Adrenal gland (tissue), 12 donors: Measurements from ENCODE around the gene PDGFRA. TPM values are rescaled to one million over a fixed set of nuclear protein-coding genes. Genes with fewer than 3 reads are reported as not detected.
A peak's percentile ranks its signal among the peaks of the same experiment; 100 is the strongest.

Experiments
- DNase-seq, 7 donors: peaks; one replicate each; pipeline ENCODE4 v3.0.0-alpha.2; 2019 to 2020
- H3K27ac ChIP-seq, 5 donors: fragments of 200-600 bp; sonication (generic) in 4 of 5; 1 replicate in 3 of 5; 2 replicates in 2 of 5; pipeline versions ENCODE4 v1.5.1 to v1.8.0; 2016 to 2020; ENCODE audit warnings: mild to moderate bottlenecking in 1 of 5
- H3K27me3 ChIP-seq: fragments of 200-600 bp; 2 replicates; pipeline ENCODE4 v1.8.0; 2021
- H3K36me3 ChIP-seq, 2 donors: fragments of 200-600 bp; replicated peaks in 1 of 2; 1 replicate in 1 of 2; 2 replicates in 1 of 2; pipeline versions ENCODE4 v1.5.1 to v1.8.0; 2018 to 2022
- H3K4me1 ChIP-seq, 2 donors: fragments of 200-600 bp; replicated peaks in 1 of 2; 1 replicate in 1 of 2; 2 replicates in 1 of 2; pipeline versions ENCODE4 v1.5.1 to v1.8.0; 2018 to 2021
- H3K4me3 ChIP-seq, 4 donors: fragments of 200-600 bp; sonication (generic) in 3 of 4; one replicate each; pipeline ENCODE4 v1.5.1; 2016 to 2018
- H3K9me3 ChIP-seq, 3 donors: fragments of 200-600 bp; sonication (generic) in 1 of 3; replicated peaks in 1 of 3; 1 replicate in 2 of 3; 2 replicates in 1 of 3; pipeline versions ENCODE4 v1.5.1 to v1.8.0; 2016 to 2021
- CTCF ChIP-seq, 6 experiments: fragments of 450-650 bp in 4 of 6; fragments of 200-600 bp in 2 of 6; sonication (generic) in 1 of 6; IDR thresholded peaks; 1 replicate in 5 of 6; 2 replicates in 1 of 6; pipeline versions ENCODE4 v1.5.1 to v1.8.0; 2016 to 2021; ENCODE audit warnings: antibody characterized with exemption in 6 of 6, mild to moderate bottlenecking in 2 of 6, moderate library complexity in 1 of 6
- POLR2A ChIP-seq, 2 donors: fragments of 450-650 bp; IDR thresholded peaks; one replicate each; pipeline ENCODE4 v1.6.1; 2017; ENCODE audit warnings: antibody characterized with exemption in 2 of 2, mild to moderate bottlenecking in 2 of 2, moderate library complexity in 1 of 2
- WGBS, 4 donors: extraction: QIAGEN DNeasy Blood & Tissue Kit in 2 of 4; methylation state at CpG; one replicate each; pipeline versions ENCODE4 v1.1.5 to v1.1.7; 2013 to 2017; 5-methylcytosine and 5-hydroxymethylcytosine counted together
- intact Hi-C, 2 donors: fragments of 100-400 bp; cut with DNase I; formaldehyde crosslinking; loops; one replicate each; pipeline versions ENCODE4 v1.14.1 to v1.15.0; 2022 to 2023
- polyA plus RNA-seq, 3 donors: library from polyadenylated mRNA; stranded (reverse); fragments of 200-250 nt in 2 of 3; fragments of 350-450 nt in 1 of 3; fragmentation: Illumina TruSeq in 1 of 3; extraction: RNeasy Lipid Tissue Mini Kit (QIAGEN cat#74804) in 1 of 3; gene quantifications; one replicate each; pipeline ENCODE4 v1.2.3, GENCODE V29; 2013 to 2014
- total RNA-seq, 9 donors: library from RNA; depleted of rRNA in 4 of 9; stranded (reverse); fragments of >200 nt in 4 of 9; fragments of 120-200 nt in 1 of 9; fragmentation: NEBNext Ultra II Directional in 1 of 9; extraction: Animal tissue kit (Norgen Biotek cat#: 25700) in 1 of 9; gene quantifications; one replicate each; pipeline versions ENCODE4 v1.1.0 to v1.2.4, GENCODE V29; 2013 to 2023
- donor health status: healthy with polysubstance abuse.
- donor health status: Bipolar disorder and iron deficiency.
- donor health status: DM: yes; HTN: yes; CAD: no.
- donor health status: DM: no; HTN: no; CAD: no.
- donor health status: DM: no; HTN: no; CAD: no.
- donor health status: DM: yes; HTN: yes; CAD: no.

Gene PDGFRA
- total and polyA plus RNA-seq, 12 donors: 14.5 to 182 (median 90.9) TPM

GRCh38 chr4:54281054-54281766, 52.1 kb downstream of the PDGFRA start:
- peak; percentile 80 to 95 (median 92) for DNase-seq
- Histone ChIP-seq H3K36me3 (no peaks in the 10 kb centered on the region), H3K4me1 (peaks cover 20 to 41% of the 10 kb centered on the region in 2 donors), H3K9me3 (no peaks in the 10 kb centered on the region), H3K27ac (peak overlapping the region in 4 of 5 donors; percentile 49 to 75 (median 72)), H3K4me3 (no peak overlapping the region), H3K27me3 (no peaks in the 10 kb centered on the region)
- no peak for TF ChIP-seq CTCF (IDR thresholded peaks at IDR 0.05)
- no peak for TF ChIP-seq POLR2A (IDR thresholded peaks at IDR 0.05)
- intact Hi-C loops: no loop called here
- WGBS, 4 donors: 4 to 19% (median 9%) methylated on average over 6 of the region's 6 CpGs

GRCh38 chr4:54282837-54283236, 53.7 kb downstream of the PDGFRA start:
- 86 to 95% (median 90%) methylated on average over 3 to 4 of the region's 4 CpGs for WGBS, 4 donors
- TF ChIP-seq CTCF (IDR thresholded peaks at IDR 0.05) (no peak), POLR2A (IDR thresholded peaks at IDR 0.05) (no peak)
- no peak for DNase-seq
- peaks cover 0 to 10% of the 10 kb centered on the region in 2 donors for H3K36me3 ChIP-seq
- no peak overlapping the region for H3K4me3 ChIP-seq
- H3K4me1 ChIP-seq: peaks cover 18 to 25% of the 10 kb centered on the region in 2 donors
- no peaks in the 10 kb centered on the region for H3K9me3 ChIP-seq
- H3K27me3 ChIP-seq: no peaks in the 10 kb centered on the region
- intact Hi-C loops: no loop called here
- no peak overlapping the region for H3K27ac ChIP-seq

GRCh38 chr4:54289316-54289715, 60.2 kb downstream of the PDGFRA start:
- Histone ChIP-seq H3K4me3 (no peak overlapping the region), H3K9me3 (no peaks in the 10 kb centered on the region), H3K27me3 (no peaks in the 10 kb centered on the region), H3K27ac (no peak overlapping the region), H3K36me3 (peaks cover 0 to 19% of the 10 kb centered on the region in 2 donors), H3K4me1 (no peaks in the 10 kb centered on the region)
- intact Hi-C loops: no loop called here
- no peak for TF ChIP-seq POLR2A (IDR thresholded peaks at IDR 0.05)
- no peak for TF ChIP-seq CTCF (IDR thresholded peaks at IDR 0.05)
- whole genome bisulfite sequencing, 4 donors: 76 to 84% (median 80%) methylated on average over 2 of the region's 2 CpGs
- DNase-seq: no peak

GRCh38 chr4:54290980-54291379, 61.9 kb downstream of the PDGFRA start:
- DNase-seq: no peak
- intact Hi-C loops: no loop called here
- Histone ChIP-seq H3K9me3 (no peaks in the 10 kb centered on the region), H3K36me3 (peaks cover 0 to 19% of the 10 kb centered on the region in 2 donors), H3K4me3 (no peak overlapping the region), H3K27ac (no peak overlapping the region), H3K27me3 (no peaks in the 10 kb centered on the region), H3K4me1 (no peaks in the 10 kb centered on the region)
- WGBS, 4 donors: 60 to 73% (median 63%) methylated on average over 3 of the region's 3 CpGs
- TF ChIP-seq CTCF (IDR thresholded peaks at IDR 0.05) (no peak), POLR2A (IDR thresholded peaks at IDR 0.05) (no peak)
